ENCODE measurements around the gene SPNS3.
A peak's percentile ranks its signal among the peaks of the same experiment; 100 is the strongest.

Gene SPNS3

DNA sequence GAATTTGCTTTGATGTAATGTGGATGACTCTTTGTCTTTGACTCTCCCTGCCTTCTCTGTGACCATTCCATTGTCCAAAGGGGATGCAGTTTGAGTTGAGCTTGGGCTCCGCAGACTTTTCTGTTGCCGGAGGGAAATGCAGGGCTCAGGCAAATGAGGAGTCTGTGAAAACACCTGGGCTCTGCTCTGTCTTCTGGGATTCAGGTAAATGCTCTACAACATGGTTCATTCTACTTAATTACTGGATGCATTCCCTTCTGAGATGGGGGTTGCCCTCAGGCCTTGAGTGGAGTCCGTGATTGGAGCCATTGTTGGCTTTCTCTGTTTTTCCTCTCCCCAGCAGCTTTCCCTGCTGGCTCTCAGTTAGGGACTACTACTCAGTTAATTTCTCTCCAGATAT lies 38.5 kb downstream of the SPNS3 start:
- DNase-seq = no peak

DNA sequence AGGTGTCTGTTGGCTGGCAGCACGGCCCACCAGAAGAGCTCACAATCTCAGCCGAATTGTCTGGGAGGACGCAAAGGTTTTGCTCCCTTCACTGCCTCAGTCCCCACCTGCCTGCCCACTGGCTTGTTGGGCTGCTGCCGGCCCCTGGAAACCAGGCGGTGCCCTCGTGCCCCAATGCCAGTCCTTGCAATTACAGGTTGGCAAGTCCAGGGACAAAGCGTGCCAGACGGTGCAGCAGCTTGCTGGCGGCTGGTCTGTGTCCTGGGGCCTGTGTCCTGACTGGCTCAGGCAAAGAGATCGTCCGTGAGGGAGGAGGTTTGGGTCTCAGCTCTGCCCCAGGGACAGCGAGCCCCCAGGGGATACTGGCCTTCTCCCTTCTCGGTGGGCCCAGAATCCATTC lies 40.4 kb downstream of the SPNS3 start:
- no peak for DNase-seq

DNA sequence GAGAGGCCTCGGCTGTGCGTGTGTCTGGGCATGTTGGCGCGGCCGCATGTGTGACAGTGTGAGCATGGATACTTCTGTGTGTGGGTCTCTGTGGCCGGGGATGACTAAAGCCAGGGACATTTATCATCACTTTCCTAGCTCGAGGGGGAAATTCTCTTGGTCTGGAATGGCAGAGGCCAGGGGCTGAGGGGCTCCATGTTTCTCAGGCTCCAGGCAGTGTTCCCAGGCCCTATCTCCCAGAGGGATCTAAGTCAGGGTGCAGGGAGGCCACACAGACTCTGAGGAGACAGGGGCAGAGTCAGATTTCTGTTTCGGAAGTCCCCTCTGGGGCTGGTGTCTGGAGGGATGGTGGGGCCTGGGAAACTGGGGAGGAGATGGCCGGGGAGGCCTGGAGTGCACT lies 41.3 kb downstream of the SPNS3 start:
- DNase-seq = no peak

DNA sequence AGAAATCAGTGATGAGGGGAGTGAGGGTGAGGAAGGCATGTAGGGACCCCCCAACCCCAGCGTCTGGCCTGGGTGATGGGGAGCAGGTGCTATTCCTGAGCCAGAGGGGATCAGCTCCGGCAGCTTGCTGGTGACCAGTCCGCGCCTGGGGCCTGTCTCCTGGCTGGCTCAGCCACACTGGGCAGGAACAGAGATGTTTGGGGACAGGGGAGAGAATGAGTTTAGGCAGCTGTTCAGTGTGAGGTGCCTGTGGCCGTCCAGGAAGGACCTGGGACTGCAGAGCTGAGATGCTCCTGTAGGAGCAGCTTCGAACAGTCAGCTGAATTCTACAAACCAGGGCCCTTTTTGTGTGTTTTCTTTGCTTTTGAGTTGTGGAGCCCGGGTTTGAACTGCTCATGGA lies 41.7 kb downstream of the SPNS3 start:
- no peak for DNase-seq

DNA sequence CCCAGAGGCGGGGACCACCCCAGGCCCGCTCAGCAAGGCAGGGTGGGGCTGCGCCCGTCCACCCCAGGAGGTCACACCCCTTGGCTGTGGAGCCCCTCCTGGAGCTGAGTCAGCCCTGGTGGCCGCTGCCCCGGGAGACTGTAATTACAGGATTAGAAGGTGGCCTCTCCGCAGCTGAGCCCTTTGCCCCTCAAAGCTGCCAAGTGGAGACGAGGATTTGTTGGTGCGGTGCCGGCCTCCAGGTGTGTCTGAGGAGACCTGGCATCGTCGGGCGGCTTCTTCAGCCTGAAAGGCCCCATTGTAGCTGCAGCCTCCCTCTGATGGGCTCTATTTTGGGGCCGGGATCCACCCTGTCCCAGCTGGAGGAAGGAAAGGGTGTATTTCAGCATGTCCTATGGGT lies 42.3 kb downstream of the SPNS3 start:
- no peak for DNase-seq

DNA sequence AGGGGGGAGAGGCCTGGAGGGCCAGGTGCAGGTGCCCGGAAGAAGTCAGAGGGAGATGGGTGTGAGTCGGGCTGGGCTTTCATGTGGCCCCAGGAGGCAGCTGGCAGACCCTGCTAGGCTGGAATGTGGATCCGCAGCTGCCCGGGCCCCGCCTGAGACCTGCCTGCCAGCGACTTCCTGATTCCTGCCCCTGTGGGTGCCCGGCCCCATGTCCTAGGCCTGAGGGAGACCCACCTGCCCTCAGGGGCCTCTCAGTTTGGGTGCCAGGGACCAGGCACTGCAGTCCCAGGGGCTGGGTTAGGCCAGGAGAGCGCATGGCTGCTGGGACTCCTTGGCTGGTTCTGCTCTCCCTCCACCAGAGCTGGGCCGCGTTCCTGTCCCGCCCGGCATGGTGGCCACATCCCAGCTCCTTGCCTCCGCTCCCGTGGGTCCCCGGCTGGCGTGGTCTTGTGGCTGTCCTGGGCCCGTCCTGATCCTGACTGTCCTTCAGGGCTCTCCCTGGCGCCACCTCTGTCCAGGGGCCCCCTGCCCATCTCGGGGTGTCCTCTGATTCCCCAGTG lies 42.9 kb downstream of the SPNS3 start:
- DNase-seq = no peak

DNA sequence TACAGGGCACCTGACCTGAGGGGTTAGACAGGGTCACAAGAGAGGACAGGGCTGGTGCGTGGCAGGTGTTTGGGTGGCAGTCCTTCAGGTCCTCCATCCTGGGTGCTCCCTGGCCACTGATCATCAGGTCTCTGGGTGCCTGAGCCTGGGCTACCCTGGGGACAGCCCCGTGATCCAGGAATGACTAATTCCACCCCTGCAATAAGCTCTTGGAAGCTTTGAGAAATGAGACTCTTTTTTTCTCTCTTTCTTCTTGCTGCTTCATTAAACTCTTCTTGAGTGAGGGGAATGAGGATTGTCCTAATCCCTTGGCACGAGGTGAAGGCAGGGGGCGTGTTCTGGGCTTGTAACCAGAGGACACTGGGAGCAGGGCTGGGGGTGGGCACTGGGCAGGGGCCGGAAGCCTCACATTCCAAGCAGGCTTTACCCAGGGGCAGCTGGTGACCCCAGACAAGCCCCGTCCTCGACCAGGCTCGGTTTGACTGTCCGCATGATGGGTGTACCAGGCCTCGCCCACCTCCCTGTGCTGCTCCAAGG lies 43.6 kb downstream of the SPNS3 start:
- no peak for DNase-seq

DNA sequence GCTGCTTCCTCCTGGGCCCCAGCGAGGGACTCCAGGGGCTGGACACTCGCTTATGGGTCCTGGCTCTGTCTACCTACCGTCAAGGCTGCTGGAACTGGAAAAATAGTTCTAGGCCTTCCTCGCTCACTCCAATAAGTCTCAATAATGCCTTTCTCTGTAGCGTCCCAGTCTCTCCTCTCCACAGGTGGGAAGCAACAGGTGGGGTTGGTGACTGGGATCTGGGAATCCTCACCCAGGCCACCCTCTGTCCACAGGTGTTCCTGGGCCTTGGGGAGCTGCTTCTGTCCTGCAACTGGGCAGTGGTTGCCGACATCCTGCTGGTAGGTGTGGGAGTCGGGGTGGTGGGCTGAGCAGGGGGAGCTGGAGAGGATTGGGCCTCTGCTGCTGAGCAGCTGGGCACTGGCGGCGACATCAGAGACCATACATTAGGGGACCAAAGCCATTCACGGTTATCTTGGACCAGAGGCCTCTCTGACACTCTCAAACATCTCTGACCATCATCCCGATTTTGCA lies 44.6 kb downstream of the SPNS3 start:
- no peak for DNase-seq

DNA sequence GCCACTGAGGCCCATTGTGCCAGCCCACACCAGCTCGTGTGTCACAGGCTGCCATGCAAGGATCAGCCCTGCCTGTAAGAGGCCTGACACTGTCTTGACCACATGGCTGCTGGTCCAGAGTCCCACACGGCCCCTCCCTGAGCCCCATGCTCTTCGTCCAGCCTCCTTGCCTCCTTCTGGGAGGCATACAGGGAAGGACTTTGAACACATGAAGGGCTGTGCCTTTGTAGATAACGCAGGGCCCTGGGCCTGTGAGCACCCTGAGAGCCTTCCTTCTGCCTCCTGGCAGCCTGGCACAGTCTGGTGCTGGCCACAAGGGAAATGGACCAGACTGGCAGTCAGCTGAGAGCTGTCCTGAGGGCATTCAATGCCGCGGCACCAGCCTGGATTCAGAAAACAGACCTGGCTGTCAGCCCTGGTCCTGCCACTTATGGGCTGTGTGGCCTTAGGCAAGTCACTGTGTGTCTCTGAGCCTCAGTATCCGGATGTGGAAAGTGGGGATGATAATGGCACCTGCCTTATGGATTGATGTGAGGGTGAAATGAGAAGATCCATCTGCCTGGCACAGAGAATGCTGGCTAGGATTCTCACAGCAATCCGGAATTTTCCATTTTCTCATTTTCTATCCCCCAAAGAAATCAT lies 45.7 kb downstream of the SPNS3 start:
- no peak for DNase-seq

DNA sequence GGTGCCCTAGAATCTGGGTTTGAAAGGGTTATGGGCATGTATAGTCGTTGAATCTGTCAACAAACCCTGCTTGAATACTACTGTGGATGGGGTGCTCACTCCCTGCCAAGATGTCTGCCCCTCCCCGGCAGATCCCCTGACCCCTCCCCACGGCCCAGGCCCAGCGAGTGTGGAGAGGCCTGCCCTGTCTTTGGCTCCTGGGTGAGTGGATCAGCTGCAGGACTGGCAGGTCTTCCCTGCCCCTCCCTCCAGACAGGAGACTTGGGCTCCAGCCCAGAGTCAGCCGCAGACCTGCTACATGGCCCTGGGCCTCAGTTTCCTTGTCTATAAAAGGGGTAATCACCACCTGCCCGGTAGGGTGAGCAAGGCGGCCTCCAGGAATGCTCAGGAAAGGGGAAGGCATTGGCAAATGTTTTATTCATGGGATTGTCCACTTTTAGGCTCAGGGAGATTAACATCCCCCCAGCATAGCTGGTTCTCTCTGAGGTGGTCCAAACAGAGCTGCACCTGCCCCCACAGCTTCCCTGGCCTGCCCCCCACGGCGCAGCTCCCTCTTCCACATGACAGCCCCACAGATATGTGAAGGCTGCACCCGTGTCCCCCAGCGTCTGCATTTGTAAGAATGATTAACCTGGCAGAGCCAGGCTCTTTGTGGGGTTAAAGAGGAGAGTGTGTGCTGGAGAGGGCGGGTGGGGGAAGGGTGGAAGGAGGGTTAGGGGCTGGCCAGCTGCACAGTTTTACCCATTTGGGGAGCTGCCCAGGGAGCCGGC lies 46.4 kb downstream of the SPNS3 start:
- no peak for DNase-seq

DNA sequence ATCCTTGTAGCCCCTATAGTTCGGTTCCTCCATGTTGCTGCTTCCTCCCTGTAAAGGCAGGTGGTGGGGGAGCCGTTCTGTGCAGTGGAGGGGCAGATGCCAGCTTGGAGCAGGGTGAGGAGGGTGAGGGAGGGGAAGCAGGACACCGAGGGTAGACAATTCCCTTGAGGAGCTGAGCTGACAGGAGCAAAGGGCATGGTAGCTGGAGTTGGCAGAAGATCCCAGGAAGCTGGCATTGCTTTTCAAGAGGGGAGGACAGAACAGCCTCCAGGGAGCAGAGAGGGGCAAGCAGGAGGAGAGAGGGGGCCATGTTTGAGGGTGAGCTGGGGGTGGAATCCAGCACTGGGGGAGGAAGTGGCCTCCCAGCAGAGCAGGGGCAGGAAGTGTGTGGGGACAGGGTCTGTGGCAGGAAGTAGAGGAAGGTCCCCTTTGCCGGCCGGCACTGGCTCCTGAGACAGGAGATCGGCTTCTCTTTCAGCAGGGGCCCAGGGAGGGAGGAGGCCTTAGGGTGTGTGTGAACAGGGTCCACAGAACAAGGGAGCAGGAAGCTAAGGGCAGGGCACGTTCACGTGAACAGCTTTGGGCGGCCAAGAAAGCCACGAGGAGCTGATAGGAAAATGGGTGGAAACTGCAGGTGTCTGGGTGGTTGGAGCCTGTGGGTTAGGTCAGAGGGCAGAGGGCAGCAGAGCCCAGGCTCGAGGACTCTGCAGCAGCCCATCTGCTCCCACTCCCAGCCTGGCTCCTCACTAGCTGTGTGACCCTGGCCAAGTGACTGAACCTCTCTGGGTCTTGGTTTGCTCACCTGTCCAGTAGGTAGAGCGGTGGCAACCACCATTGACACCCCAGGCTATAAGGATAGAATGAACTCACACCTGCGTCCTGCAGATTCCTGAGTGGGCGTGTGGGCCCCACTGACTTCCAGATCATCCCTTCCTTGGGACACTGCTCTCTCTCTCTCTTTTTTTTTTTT lies 47.5 kb downstream of the SPNS3 start:
- peak; percentile 56 for DNase-seq

DNA sequence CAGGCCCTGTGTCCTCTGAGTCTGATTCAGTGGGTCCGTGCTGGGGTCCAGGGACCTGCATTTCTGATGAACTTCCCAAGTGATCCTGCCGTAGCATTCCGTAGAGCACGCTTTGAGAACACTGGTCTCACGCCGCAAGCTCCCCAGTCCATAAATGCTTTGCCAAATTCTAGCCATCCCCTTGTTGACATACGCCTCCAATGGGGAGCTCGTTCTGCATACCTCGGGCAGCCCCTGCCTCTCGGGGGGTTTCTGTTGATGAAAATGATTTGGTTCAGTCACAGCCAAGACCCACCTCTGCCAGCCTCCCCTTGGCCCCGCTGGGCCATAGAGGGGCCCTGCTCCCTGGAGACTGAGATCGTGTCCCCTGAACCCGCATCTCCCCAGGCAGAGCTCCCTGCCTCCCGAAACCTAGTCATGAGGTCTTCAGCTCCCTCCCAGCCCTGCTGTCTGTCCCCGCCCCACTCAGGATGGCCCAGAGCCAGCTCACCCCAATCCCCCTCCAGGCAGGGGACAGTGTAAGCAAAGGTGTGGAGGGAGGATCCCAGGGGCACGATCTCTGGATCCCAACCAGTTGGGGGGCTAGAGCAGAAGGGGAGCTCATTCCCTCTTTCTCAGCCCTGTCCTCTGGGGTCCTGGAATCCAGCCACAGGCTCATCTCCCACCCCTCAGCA lies 48.7 kb downstream of the SPNS3 start:
- no peak for DNase-seq

DNA sequence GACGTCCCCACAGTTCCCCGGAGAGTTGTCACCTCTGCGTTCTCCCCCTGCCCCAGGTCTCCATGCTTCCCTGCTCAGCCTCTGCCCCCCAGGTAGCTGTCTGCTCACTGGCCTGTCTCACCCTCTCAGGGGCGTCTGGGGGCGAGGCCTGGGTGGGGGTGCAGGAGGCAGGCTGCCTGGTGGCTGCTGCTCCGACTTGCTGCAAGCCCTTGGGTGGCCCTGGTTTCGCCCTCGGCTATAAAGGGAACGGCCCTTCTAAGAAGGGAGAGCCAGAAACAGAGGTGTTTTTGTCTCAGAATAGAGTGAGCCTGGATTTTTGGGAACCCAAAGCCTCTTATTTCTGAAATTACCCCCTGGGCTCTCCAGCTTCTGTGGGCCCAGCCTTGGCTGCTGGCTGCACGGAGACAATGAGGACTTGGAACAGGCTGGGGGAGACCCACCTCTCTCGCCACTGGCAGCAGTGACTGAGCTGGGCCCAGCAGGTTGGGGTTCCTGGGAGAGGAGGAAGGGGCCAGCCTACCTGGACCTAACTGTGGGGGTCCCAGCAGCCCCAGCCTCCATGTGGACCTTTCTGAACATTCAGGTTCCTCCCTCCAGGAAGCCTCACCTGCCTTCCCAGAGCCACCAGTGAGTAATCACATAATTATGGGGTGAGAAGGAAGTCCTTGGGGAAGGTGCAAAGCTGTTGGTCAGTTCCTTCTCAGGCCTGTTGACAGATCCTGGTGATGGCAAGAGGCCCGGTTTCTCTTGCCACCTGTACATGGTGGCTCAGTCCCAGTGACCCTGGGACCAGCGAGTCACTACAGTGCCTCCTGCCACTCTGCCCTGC lies 49.5 kb downstream of the SPNS3 start:
- DNase-seq = no peak

DNA sequence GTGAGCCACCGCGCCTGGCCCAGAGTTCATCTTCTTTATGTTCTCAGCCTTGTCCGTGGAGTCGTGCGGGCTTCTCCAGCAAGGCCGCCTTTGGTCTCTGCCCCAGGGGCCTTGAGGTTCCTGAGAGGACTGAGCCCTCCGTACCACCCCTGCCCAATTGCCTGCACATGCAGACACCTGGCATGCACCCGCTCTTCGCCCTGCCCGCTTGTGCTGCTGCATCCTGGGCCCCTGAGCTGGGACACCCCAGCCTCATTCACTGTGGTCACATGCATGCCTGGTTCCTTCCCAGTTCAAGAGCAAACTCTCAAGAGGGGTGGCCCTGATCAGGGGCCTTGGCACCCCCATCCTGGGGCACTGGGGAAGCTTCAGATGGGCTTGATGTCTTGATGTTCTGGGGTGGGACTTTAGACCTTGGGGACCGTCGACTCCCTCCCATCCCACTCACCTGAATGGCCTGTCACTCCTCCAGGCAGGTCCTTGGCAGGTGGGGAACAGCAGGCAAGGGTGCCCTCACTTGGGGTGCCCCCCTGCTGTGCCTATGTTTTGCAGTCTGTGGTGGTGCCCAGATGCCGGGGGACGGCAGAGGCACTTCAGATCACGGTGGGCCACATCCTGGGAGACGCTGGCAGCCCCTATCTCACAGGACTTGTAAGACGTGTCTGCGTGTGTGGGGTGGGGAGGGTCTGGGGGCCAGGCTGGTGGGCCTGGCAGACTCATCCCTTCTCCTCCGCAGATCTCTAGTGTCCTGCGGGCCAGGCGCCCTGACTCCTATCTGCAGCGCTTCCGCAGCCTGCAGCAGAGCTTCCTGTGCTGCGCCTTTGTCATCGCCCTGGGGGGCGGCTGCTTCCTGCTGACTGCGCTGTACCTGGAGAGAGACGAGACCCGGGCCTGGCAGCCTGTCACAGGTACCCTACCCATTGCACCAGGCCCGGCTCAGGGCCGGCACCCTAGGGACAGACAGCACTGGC lies 52.2 kb downstream of the SPNS3 start:
- peak; percentile 81 for DNase-seq

DNA sequence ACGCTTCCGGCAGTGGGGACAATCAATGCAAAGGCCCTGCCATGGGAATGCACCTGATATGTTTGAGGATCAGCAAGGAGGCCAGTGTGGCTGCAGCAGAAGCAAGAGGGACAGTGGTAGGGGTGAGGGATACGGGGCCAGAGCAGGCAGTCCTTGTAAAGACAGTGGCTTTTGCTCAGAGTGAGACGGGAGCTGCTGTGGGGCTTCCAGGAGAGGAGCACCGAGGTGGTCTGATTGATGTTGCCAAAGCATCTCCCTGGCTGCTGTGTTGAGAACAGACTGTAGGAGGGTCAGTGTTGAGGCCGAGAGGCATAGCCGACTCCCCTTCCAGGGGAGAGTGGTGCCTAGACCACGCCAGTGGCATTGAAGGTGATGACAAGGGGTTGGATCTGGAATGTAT lies 53.6 kb downstream of the SPNS3 start:
- no peak for DNase-seq

DNA sequence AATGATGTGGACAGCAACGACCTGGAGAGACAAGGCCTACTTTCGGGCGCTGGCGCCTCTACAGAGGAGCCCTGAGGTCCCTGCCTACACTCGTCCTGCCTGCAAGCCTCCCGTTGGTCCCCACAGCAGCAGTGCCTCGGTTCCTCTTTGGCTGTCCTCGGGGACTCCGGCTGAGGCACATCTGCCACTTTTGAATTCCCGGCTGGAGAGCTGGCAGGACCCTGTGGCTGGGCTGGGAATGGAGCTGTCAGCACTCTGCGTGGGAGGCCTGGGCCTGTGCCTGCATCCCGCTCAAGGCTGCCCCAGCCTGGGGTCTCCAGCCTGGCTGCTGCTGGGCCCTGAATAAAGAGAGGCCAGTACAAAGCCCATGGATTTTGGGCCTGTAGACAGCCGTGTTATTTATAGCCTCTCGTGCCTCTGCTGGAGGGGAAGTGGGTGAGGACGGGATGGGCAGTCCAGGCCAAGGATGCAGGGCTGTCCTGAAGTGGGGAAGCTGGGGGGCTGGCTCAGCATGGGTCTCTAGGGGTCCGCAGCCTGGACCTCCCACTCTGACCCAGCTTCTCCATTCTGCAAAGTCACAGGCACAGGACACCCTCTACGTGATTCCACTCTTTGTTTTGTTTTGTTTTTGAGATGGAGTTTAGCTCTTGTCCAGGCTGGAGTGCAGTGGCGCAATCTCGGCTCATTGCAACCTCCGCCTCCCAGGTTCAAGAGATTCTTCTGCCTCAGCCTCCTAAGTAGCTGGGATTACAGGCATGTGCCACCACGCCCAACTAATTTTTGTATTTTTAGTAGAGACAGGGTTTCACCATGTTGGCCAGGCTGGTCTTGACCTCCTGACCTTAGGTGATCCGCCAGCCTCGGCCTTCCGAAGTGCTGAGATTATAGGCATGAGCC lies 54.3 kb downstream of the SPNS3 start:
- no peak for DNase-seq

DNA sequence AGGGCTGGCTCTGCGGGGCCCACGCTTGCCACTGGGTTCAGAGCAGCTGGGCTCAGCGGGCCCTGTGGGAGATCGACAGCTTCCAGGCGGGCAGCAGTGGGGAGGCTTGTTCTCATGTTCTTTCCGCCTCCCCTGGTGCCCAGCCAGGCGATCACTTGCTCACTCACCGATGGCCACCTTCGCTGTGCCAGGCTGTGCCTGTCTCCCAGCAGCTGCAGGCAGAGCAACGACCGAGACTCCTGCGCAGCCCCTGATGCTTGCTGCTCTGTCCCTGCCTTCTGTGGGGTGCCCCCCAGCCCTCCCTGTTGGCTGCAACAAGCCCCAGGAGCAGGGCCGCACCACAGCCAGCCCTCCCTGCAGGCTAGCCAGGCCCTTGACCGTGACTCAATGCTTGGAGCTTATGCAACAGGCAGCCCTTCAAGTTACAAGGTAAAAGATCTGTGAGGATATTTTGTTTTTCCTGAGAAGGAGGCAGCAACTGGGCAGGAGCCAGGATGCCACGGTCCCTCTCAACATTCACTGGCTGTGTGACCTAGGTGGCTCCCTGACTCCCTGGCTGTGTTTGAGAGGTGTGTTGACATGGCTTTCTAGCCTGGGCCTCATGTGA lies 55.4 kb downstream of the SPNS3 start:
- no peak for DNase-seq

DNA sequence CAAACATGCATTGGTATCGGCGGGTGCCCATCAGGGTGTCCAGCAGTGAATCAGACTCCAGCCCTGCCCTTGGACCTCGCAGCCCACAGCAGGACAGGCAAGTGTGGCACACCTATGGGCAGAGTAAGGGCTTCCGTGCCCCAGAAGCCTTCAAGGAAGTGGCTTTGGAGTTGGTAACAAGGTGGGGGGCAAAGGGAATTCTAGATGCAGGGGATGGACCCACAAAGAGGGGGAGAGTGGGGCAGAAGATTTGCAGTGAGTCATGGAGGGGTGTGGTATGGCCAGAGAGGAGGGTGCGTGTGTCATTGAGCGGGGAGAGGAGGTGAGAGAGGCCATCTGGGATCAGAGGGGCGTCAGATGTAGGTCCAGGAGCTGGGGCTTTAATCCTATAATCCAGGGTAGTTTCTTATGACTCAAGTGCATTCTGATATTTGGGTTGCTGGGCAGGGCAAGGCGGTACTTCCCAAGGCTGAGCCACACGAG lies 56.4 kb downstream of the SPNS3 start:
- DNase-seq = no peak

Measured in CD4-positive, alpha-beta T cell treated with Interleukin-17A for 4 hours (primary cell).